H1 (cell line): ENCODE results near the gene C19orf44. TPM values are rescaled to one million over a fixed set of nuclear protein-coding genes. Genes with fewer than 3 reads are reported as not detected.

Experiments
- CTCF ChIA-PET: fragments of 300-600 bp; sonication (Branson Sonifier 250); formaldehyde crosslinking; loops from one replicate; lab custom pipeline; 2021; ENCODE audit not compliant: partially characterized antibody; lab: Charles Lee
- POLR2A ChIA-PET: fragments of 300-600 bp; sonication (Branson Sonifier 250); formaldehyde crosslinking; loops from one replicate; lab custom pipeline; 2021; ENCODE audit warnings: inconsistent platforms; ENCODE audit not compliant: partially characterized antibody; lab: Charles Lee
- DNase-seq, 2 experiments: peaks; one replicate each; pipeline versions ENCODE4 v3.0.0 to v3.0.0-alpha.2; 2010 to 2022; ENCODE audit warnings: low spot score in 2 of 2, low read depth in 1 of 2, mixed read lengths in 1 of 2
- FAIRE-seq: peaks from 2 replicates; lab custom pipeline; 2011; peaks lifted over from hg19 to GRCh38; lab: Jason Lieb, UNC
- H2AFZ ChIP-seq: 2 replicates; pipeline ENCODE4 v1.8.1; 2012; ENCODE audit warnings: low read length, inconsistent platforms
- H2AK5ac ChIP-seq: 2 replicates; pipeline ENCODE4 v1.6.1; 2013; ENCODE audit warnings: low read depth, low read length
- H2BK120ac ChIP-seq: replicated peaks from 2 replicates; pipeline ENCODE3; 2013; ENCODE audit warnings: low read depth, low read length, inconsistent platforms
- H2BK12ac ChIP-seq: 2 replicates; pipeline ENCODE4 v1.6.1; 2013; ENCODE audit warnings: low read depth, low read length
- H2BK15ac ChIP-seq: 2 replicates; pipeline ENCODE4 v1.6.1; 2013; ENCODE audit warnings: low read length
- H2BK20ac ChIP-seq: 2 replicates; pipeline ENCODE4 v1.6.1; 2013; ENCODE audit warnings: low read length
- H2BK5ac ChIP-seq: 2 replicates; pipeline ENCODE4 v1.6.1; 2013; ENCODE audit warnings: low read depth, low read length
- H3K14ac ChIP-seq: 2 replicates; pipeline ENCODE4 v1.6.1; 2013; ENCODE audit warnings: inconsistent platforms; ENCODE audit not compliant: insufficient read length
- H3K18ac ChIP-seq: 2 replicates; pipeline ENCODE4 v1.6.1; 2013; ENCODE audit warnings: low read length; ENCODE audit errors: extremely low read depth
- H3K23ac ChIP-seq: 2 replicates; pipeline ENCODE4 v1.6.1; 2013; ENCODE audit warnings: inconsistent platforms; ENCODE audit not compliant: insufficient read length
- H3K23me2 ChIP-seq: 2 replicates; pipeline ENCODE4 v1.6.1; 2013; ENCODE audit warnings: low read depth, low read length
- H3K27ac ChIP-seq: 2 replicates; pipeline ENCODE4 v1.6.1; 2011; ENCODE audit warnings: low read depth, low read length, inconsistent platforms
- H3K27me3 ChIP-seq, 4 experiments: replicated peaks in 1 of 4; 1 replicate in 1 of 4; 2 replicates in 3 of 4; pipeline versions ENCODE4 v1.6.1 to v1.8.1; 2011 to 2013; ENCODE audit warnings: low read length in 3 of 4, mild to moderate bottlenecking in 3 of 4, inconsistent platforms in 2 of 4, mixed read lengths in 2 of 4, moderate library complexity in 1 of 4; ENCODE audit not compliant: control insufficient read depth in 3 of 4, insufficient read depth in 3 of 4; ENCODE audit errors: extremely low read depth in 1 of 4
- H3K36me3 ChIP-seq, 4 experiments: 2 replicates each; pipeline versions ENCODE4 v1.6.1 to v1.8.1; 2011 to 2013; ENCODE audit warnings: mild to moderate bottlenecking in 4 of 4, low read length in 3 of 4, moderate library complexity in 2 of 4, control low read depth in 1 of 4, inconsistent platforms in 1 of 4; ENCODE audit not compliant: insufficient read depth in 4 of 4, control insufficient read depth in 2 of 4
- H3K4ac ChIP-seq: replicated peaks from 2 replicates; pipeline ENCODE3; 2013; ENCODE audit warnings: low read length, low read depth, mixed read lengths, inconsistent platforms; ENCODE audit not compliant: insufficient read length
- H3K4me1 ChIP-seq, 4 experiments: replicated peaks in 1 of 4; 1 replicate in 1 of 4; 2 replicates in 3 of 4; pipeline versions ENCODE4 v1.6.1 to v1.8.1; 2011 to 2013; ENCODE audit warnings: low read length in 3 of 4, inconsistent platforms in 2 of 4, mixed read lengths in 1 of 4; ENCODE audit not compliant: insufficient read depth in 4 of 4, control insufficient read depth in 3 of 4
- H3K4me2 ChIP-seq, 2 experiments: 2 replicates each; pipeline versions ENCODE4 v1.6.1 to v1.8.1; 2011 to 2013; ENCODE audit warnings: low read depth in 2 of 2, low read length in 2 of 2, control low read depth in 1 of 2, inconsistent platforms in 1 of 2, mild to moderate bottlenecking in 1 of 2; ENCODE audit not compliant: insufficient read depth in 1 of 2
- H3K4me3 ChIP-seq, 4 experiments: fragments of 200-600, 300-600 bp in 1 of 4; sonication (generic), shearing (Covaris generic), sonication (Bioruptor Twin) in 1 of 4; 2 replicates each; pipeline versions ENCODE4 v1.5.1 to v1.8.1; 2011 to 2016; ENCODE audit warnings: low read length in 4 of 4, low read depth in 3 of 4, control low read depth in 2 of 4, inconsistent platforms in 2 of 4, mild to moderate bottlenecking in 2 of 4, mixed read lengths in 1 of 4, moderate library complexity in 1 of 4; ENCODE audit not compliant: insufficient read depth in 2 of 4; ENCODE audit errors: extremely low read depth in 1 of 4
- H3K56ac ChIP-seq: replicated peaks from 2 replicates; pipeline ENCODE3; 2013; ENCODE audit warnings: low read depth, mild to moderate bottlenecking, mixed read lengths, low read length, inconsistent platforms; ENCODE audit not compliant: insufficient read length
- H3K79me1 ChIP-seq: 2 replicates; pipeline ENCODE4 v1.6.1; 2013; ENCODE audit warnings: low read depth, low read length, control low read depth
- H3K79me2 ChIP-seq, 2 experiments: 2 replicates each; pipeline versions ENCODE4 v1.6.1 to v1.8.1; 2012 to 2013; ENCODE audit warnings: low read length in 2 of 2, mild to moderate bottlenecking in 2 of 2, inconsistent platforms in 1 of 2; ENCODE audit not compliant: insufficient read depth in 2 of 2, control insufficient read depth in 1 of 2
- H3K9ac ChIP-seq, 4 experiments: replicated peaks in 1 of 4; 1 replicate in 1 of 4; 2 replicates in 3 of 4; pipeline versions ENCODE4 v1.6.1 to v1.8.1; 2011 to 2013; ENCODE audit warnings: low read depth in 3 of 4, low read length in 3 of 4, control low read depth in 2 of 4, mild to moderate bottlenecking in 2 of 4, moderate library complexity in 2 of 4, inconsistent platforms in 1 of 4; ENCODE audit errors: extremely low read depth in 1 of 4
- H3K9me3 ChIP-seq, 2 experiments: 2 replicates each; pipeline versions ENCODE4 v1.6.1 to v1.8.1; 2012 to 2013; ENCODE audit warnings: mild to moderate bottlenecking in 2 of 2, moderate library complexity in 2 of 2, control low read depth in 1 of 2, inconsistent platforms in 1 of 2, low read depth in 1 of 2, low read length in 1 of 2, mixed read lengths in 1 of 2; ENCODE audit not compliant: insufficient read depth in 2 of 2
- H4K20me1 ChIP-seq, 2 experiments: replicated peaks in 1 of 2; 2 replicates each; pipeline versions ENCODE3 to v1.8.1; 2011 to 2013; ENCODE audit warnings: inconsistent platforms in 2 of 2, low read length in 2 of 2, mild to moderate bottlenecking in 1 of 2; ENCODE audit not compliant: insufficient read depth in 2 of 2, control insufficient read depth in 1 of 2
- H4K5ac ChIP-seq: 2 replicates; pipeline ENCODE4 v1.6.1; 2013; ENCODE audit warnings: low read length, low read depth, mixed read lengths, inconsistent platforms; ENCODE audit not compliant: insufficient read length
- H4K8ac ChIP-seq: 2 replicates; pipeline ENCODE4 v1.8.0; 2013; ENCODE audit warnings: mild to moderate bottlenecking, moderate library complexity, low read length, inconsistent platforms; ENCODE audit not compliant: insufficient read depth; ENCODE audit errors: extremely low read depth
- H4K91ac ChIP-seq: replicated peaks from 2 replicates; pipeline ENCODE3; 2013; ENCODE audit warnings: low read length, mixed read lengths, inconsistent platforms; ENCODE audit not compliant: insufficient read length
- EP300 ChIP-seq, 2 experiments: IDR thresholded peaks; 1 replicate in 1 of 2; 2 replicates in 1 of 2; pipeline ENCODE4 v1.6.1; 2011 to 2012; ENCODE audit warnings: low read depth in 2 of 2, low read length in 2 of 2, mild to moderate bottlenecking in 2 of 2, borderline replicate concordance in 1 of 2, inconsistent platforms in 1 of 2, moderate library complexity in 1 of 2
- KDM5A ChIP-seq: fragments of 200-600 bp; IDR thresholded peaks from 2 replicates; pipeline ENCODE4 v1.7.1; 2012; ENCODE audit warnings: mild to moderate bottlenecking, low read length, inconsistent platforms, mixed read lengths
- RXRA ChIP-seq: IDR thresholded peaks from 2 replicates; pipeline ENCODE4 v1.6.1; 2011; ENCODE audit warnings: low read depth, mild to moderate bottlenecking, low read length, moderate library complexity; ENCODE audit not compliant: insufficient read depth
- SRF ChIP-seq: IDR thresholded peaks from 2 replicates; pipeline ENCODE4 v1.6.1; 2011; ENCODE audit warnings: mild to moderate bottlenecking, low read depth, low read length, moderate library complexity
- WGBS, 2 experiments: shearing (Covaris generic) in 1 of 2; methylation state at CpG; one replicate each; pipeline versions ENCODE4 v1.1.6 to v1.1.7; 2013 to 2015; ENCODE audit warnings: low lambda C conversion rate in 2 of 2, mixed read lengths in 2 of 2, inconsistent platforms in 1 of 2, low coverage in 1 of 2, missing lambda C conversion rate in 1 of 2; ENCODE audit not compliant: insufficient replicate concordance in 2 of 2, insufficient coverage in 1 of 2, insufficient read length in 1 of 2; ENCODE audit errors: extremely low coverage in 1 of 2, missing lambda C conversion rate in 1 of 2; 5-methylcytosine and 5-hydroxymethylcytosine counted together
- polyA plus RNA-seq, 7 experiments: library from polyadenylated mRNA; depleted of rRNA in 3 of 7; stranded (reverse) in 5 of 7; unstranded in 2 of 7; fragments of >200 nt in 5 of 7; fragments of 200-250 nt in 2 of 7; gene quantifications; 1 replicate in 5 of 7; 2 replicates in 1 of 7; 4 replicates in 1 of 7; pipeline versions ENCODE4 v1.2.1 to v1.2.3, GENCODE V29; 2011 to 2013; ENCODE audit warnings: missing spikeins in 2 of 7, mixed read lengths in 2 of 7
- total RNA-seq: library from RNA; stranded (reverse); fragmentation: NEBNext Ultra II Directional; extraction: Animal tissue kit (Norgen Biotek cat#: 25700); gene quantifications from 2 replicates; pipeline ENCODE4 v1.2.1, GENCODE V29; 2021
- TF ChIP-seq, protein P1 (sequence below), 3 experiments: IDR thresholded peaks; 1 replicate in 2 of 3; 2 replicates in 1 of 3; pipeline versions ENCODE4 v1.5.1 to v1.6.1; 2011; ENCODE audit warnings: low read length in 3 of 3, mild to moderate bottlenecking in 3 of 3, inconsistent platforms in 2 of 3, low read depth in 1 of 3, moderate library complexity in 1 of 3; ENCODE audit not compliant: insufficient read depth in 1 of 3; ENCODE audit errors: control extremely low read depth in 1 of 3

C19orf44 gene
- total and polyA plus RNA-seq, 2 of the 8 experiments (the other 6 are each of a cell fraction or from before 2014, with no cell fraction given): 2.1 to 4.5 TPM

DNA sequence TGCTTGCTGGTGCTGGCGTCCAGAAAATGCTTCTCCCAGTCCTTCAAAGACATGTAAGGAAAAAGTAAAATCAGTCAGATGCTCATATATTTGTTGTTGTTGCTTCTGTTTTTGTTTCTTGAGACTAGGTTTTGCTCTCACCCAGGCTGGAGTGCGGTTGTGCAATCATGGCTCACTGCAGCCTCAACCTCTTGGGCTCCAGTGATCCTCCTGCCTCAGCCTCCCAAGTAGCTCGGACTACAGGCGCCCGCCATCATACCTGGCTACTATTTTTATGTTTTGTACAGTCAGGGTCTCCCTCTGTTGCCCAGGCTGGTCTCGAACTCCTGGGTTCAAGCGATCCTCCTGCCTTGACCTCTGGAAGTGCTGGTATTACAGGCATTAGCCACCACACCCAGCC lies 13.4 kb upstream of the C19orf44 start:
- DNase-seq (no peak), FAIRE-seq (no peak)
- Histone ChIP-seq H3K4me2 (no peak overlapping the region), H3K9ac (no peak overlapping the region), H3K36me3 (no peaks in the 10 kb centered on the region), H4K8ac (no peak overlapping the region), H3K56ac (no peak overlapping the region), H2AK5ac (no peak overlapping the region), H2AFZ (no peak overlapping the region), H3K9me3 (no peaks in the 10 kb centered on the region), H2BK120ac (no peak overlapping the region), H3K79me2 (no peaks in the 10 kb centered on the region), H2BK5ac (no peak overlapping the region), H3K4me3 (no peak overlapping the region), H4K91ac (no peak overlapping the region), H2BK15ac (no peak overlapping the region), H3K4ac (no peak overlapping the region), H3K18ac (no peak overlapping the region), H2BK20ac (no peak overlapping the region), H3K14ac (no peak overlapping the region), H3K4me1 (no peaks in the 10 kb centered on the region), H3K79me1 (no peaks in the 10 kb centered on the region), H2BK12ac (no peak overlapping the region), H3K23ac (no peak overlapping the region), H4K20me1 (no peaks in the 10 kb centered on the region), H3K27me3 (no peaks in the 10 kb centered on the region), H3K27ac (no peak overlapping the region), H4K5ac (no peak overlapping the region), H3K23me2 (0 out of 2 replicates have a peak, but pooled peaks cover 2% of the 10 kb centered on the region)
- CTCF ChIA-PET: interaction anchor here (0.6 to 1.6 kb wide), 3 partner anchors 12 to 36 kb away, joined by 3 to 4 read pairs (median 4); no protein-coding TSS in a partner anchor
- 85% methylated on average over 7 of the region's 7 CpGs; no CpG with 5 or more reads in 1 of the 2 experiments for WGBS, 2 experiments
- no peak for TF ChIP-seq RXRA
- no peak for TF ChIP-seq EP300 (IDR thresholded peaks at IDR 0.05; ENCODE audit: borderline replicate concordance in 1 of 2, low read depth in 2 of 2, low read length in 2 of 2)
- TF ChIP-seq, protein P1, sequence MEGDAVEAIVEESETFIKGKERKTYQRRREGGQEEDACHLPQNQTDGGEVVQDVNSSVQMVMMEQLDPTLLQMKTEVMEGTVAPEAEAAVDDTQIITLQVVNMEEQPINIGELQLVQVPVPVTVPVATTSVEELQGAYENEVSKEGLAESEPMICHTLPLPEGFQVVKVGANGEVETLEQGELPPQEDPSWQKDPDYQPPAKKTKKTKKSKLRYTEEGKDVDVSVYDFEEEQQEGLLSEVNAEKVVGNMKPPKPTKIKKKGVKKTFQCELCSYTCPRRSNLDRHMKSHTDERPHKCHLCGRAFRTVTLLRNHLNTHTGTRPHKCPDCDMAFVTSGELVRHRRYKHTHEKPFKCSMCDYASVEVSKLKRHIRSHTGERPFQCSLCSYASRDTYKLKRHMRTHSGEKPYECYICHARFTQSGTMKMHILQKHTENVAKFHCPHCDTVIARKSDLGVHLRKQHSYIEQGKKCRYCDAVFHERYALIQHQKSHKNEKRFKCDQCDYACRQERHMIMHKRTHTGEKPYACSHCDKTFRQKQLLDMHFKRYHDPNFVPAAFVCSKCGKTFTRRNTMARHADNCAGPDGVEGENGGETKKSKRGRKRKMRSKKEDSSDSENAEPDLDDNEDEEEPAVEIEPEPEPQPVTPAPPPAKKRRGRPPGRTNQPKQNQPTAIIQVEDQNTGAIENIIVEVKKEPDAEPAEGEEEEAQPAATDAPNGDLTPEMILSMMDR (IDR thresholded peaks at IDR 0.05; ENCODE audit: control extremely low read depth in 1 of 3, insufficient read depth in 1 of 3, low read depth in 1 of 3, low read length in 3 of 3): no peak
- no peak for TF ChIP-seq KDM5A
- TF ChIP-seq SRF: no peak
- POLR2A ChIA-PET: no interaction called here
